Measurements from ENCODE around the gene POU5F2. TPM values are rescaled to one million over a fixed set of nuclear protein-coding genes. Genes with fewer than 3 reads are reported as not detected.
A peak's percentile ranks its signal among the peaks of the same experiment; 100 is the strongest.

POU5F2 gene
- total RNA-seq, 8 experiments from 2014 or later, result 0.21 to 3.2 (median 0.77) TPM

DNA sequence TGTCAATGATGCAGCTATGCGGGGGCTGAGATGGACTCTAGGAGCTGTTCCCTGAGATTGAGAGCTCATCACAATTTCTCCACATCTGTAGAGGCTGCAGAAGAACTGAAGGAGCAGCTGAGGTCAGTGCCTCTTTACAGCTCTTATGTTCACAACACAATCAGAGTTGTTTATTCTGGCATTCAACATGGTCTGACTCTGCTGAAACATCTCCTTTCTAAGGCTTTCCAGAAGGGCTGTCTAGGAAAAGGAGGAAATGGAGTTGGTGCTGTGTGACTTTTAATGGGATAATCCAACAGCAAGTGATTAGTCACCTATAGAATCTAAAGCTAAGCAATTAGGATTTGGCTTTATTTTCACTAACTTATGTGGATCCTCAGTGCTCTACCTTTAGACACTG lies 6.0 kb downstream of the POU5F2 start:
- no peak overlapping the region for H3K4me3 ChIP-seq
- in situ Hi-C loops (cut with MboI; ENCODE audit: low pct_unique_long_range_greater_than_20kb in 2 of 9, low sequenced_read_pairs in 9 of 9, unreplicated experiment in 9 of 9), result no loop called here
- H3K4me1 ChIP-seq (replicated peaks in 1 of 2), result peaks cover 10 to 12% of the 10 kb centered on the region in 2 donors
- peak in 2 of 8 experiments; percentile 40 to 62 for ATAC-seq (replicated peaks in 6 of 8)
- H3K27ac ChIP-seq, result no peak overlapping the region
- 80 to 100% methylated on average over 1 of the region's 1 CpG; no CpG with 5 or more reads in 8 of the 10 experiments for WGBS, 10 experiments

GRCh38 chr5:93731987-93732386 lies 9.4 kb downstream of the POU5F2 start:
- no peak overlapping the region for H3K4me3 ChIP-seq

DNA sequence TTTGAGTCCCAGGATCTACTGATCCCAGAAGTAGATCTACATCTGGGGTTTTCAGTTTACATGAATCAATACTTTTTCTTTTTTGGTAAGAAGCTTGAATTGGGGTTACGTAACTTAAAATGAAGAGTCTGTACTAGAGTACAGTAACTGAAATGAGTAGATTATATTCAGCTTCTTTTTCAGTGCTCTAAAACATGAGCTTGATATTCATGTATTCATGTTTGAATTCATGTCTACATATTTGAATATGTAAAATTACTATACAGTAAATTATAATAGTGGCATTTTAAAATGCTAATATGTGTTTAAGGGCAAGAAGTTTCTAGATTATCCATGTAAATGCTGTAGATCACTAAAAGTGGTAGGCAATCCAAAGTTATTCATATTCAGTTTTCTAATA lies 14.8 kb downstream of the POU5F2 start:
- Histone ChIP-seq H3K4me1 (replicated peaks in 1 of 2) (peaks cover 9 to 42% of the 10 kb centered on the region in 2 donors), H3K4me3 (no peak overlapping the region), H3K27ac (no peak overlapping the region)
- WGBS, 10 experiments, result 60 to 100% (median 80%) methylated on average over 1 of the region's 1 CpG; no CpG with 5 or more reads in 1 of the 10 experiments
- peak in 3 of 8 experiments; percentile 20 to 95 (median 43) for ATAC-seq (replicated peaks in 6 of 8)
- in situ Hi-C loops (cut with MboI; ENCODE audit: low pct_unique_long_range_greater_than_20kb in 2 of 9, low sequenced_read_pairs in 9 of 9, unreplicated experiment in 9 of 9), result no loop called here

More at GRCh38 chr5:93731987-93732386, 9.4 kb downstream of the POU5F2 start:
- peak overlapping the region in 1 of 2 donors; percentile 17 for H3K27ac ChIP-seq
- in situ Hi-C loops (cut with MboI; ENCODE audit: low pct_unique_long_range_greater_than_20kb in 2 of 9, low sequenced_read_pairs in 9 of 9, unreplicated experiment in 9 of 9), result no loop called here
- ATAC-seq (replicated peaks in 6 of 8), result peak in 4 of 8 experiments; percentile 28 to 76 (median 56)
- 49 to 100% (median 83%) methylated on average over 1 to 3 of the region's 3 CpGs; no CpG with 5 or more reads in 3 of the 10 experiments for WGBS, 10 experiments
- H3K4me1 ChIP-seq (replicated peaks in 1 of 2), result peaks cover 10 to 12% of the 10 kb centered on the region in 2 donors

DNA sequence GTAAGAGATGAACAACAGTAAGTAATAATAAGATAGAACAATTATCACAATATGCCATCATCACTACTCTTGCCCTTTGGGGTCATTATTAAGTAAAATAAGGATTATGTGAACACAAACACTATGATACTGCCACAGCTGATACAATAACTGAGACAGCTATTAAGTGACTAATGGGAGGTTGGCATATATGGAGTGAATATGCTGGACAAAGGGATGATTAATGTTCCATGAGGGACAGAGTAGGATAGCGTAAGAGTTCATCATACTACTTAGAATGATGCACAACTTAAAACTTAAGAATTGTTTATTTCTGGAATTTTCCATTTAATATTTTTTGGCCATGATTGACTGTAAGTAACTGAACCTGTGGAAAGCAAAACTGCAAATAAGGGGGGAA lies 16.6 kb downstream of the POU5F2 start:
- 40 to 100% (median 86%) methylated on average over 1 of the region's 1 CpG; no CpG with 5 or more reads in 1 of the 10 experiments for WGBS, 10 experiments
- ATAC-seq (replicated peaks in 6 of 8), result no peak
- in situ Hi-C loops (cut with MboI; ENCODE audit: low pct_unique_long_range_greater_than_20kb in 2 of 9, low sequenced_read_pairs in 9 of 9, unreplicated experiment in 9 of 9), result no loop called here

GRCh38 chr5:93723681-93724080 lies 17.7 kb downstream of the POU5F2 start:
- no peak for ATAC-seq (replicated peaks in 6 of 8)
- no peak overlapping the region for H3K4me3 ChIP-seq
- H3K27ac ChIP-seq, result no peak overlapping the region
- in situ Hi-C loops (cut with MboI; ENCODE audit: low pct_unique_long_range_greater_than_20kb in 2 of 9, low sequenced_read_pairs in 9 of 9, unreplicated experiment in 9 of 9), result no loop called here
- WGBS, 10 experiments, result 10 to 83% (median 66%) methylated on average over 2 to 4 of the region's 4 CpGs
- peaks cover 7 to 52% of the 10 kb centered on the region in 2 donors for H3K4me1 ChIP-seq (replicated peaks in 1 of 2)

More for the DNA sequence above, 16.6 kb downstream of the POU5F2 start:
- H3K4me3 ChIP-seq, result no peak overlapping the region
- H3K4me1 ChIP-seq (replicated peaks in 1 of 2), result peaks cover 7 to 52% of the 10 kb centered on the region in 2 donors
- H3K27ac ChIP-seq, result no peak overlapping the region

- in situ Hi-C loops (cut with MboI; ENCODE audit: low pct_unique_long_range_greater_than_20kb in 2 of 9, low sequenced_read_pairs in 9 of 9, unreplicated experiment in 9 of 9), result no loop called here
- peak in 3 of 8 experiments; percentile 25 to 52 (median 41) for ATAC-seq (replicated peaks in 6 of 8)
- Histone ChIP-seq H3K4me1 (replicated peaks in 1 of 2) (peaks cover 7 to 52% of the 10 kb centered on the region in 2 donors), H3K4me3 (no peak overlapping the region), H3K27ac (no peak overlapping the region)
These were observed 18.4 kb downstream of the POU5F2 start for GRCh38 chr5:93723005-93723404.

DNA sequence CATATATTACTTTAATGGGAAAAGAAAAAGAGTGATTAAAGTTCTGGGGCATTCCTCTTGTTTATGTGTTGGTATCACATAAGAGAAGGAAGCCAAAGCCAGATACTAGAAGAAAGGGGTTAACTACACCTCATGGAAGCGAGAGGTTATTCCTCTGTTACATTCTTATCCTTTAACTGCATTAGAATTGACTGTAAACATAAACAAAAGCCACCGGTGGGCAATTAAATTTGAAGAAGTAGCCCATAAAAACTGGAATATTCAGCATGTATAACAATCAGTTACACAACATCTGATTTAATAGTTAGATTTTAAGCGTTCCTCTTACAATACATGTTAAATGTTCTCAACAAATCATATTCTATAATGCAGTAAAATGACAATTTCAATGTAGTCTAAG lies 18.8 kb downstream of the POU5F2 start:
- Histone ChIP-seq H3K4me1 (replicated peaks in 1 of 2) (peaks cover 7 to 52% of the 10 kb centered on the region in 2 donors), H3K4me3 (no peak overlapping the region), H3K27ac (no peak overlapping the region)
- WGBS, 10 experiments, result 35 to 78% (median 61%) methylated on average over 1 to 3 of the region's 3 CpGs; no CpG with 5 or more reads in 1 of the 10 experiments
- no peak for ATAC-seq (replicated peaks in 6 of 8)
- in situ Hi-C loops (cut with MboI; ENCODE audit: low pct_unique_long_range_greater_than_20kb in 2 of 9, low sequenced_read_pairs in 9 of 9, unreplicated experiment in 9 of 9), result no loop called here

- Histone ChIP-seq H3K27ac (no peak overlapping the region), H3K4me1 (replicated peaks in 1 of 2) (peaks cover 7 to 51% of the 10 kb centered on the region in 2 donors), H3K4me3 (no peak overlapping the region)
- WGBS, 10 experiments, result 8 to 78% (median 43%) methylated on average over 1 of the region's 1 CpG; no CpG with 5 or more reads in 2 of the 10 experiments
- no peak for ATAC-seq (replicated peaks in 6 of 8)
- in situ Hi-C loops (cut with MboI; ENCODE audit: low pct_unique_long_range_greater_than_20kb in 2 of 9, low sequenced_read_pairs in 9 of 9, unreplicated experiment in 9 of 9), result no loop called here
These were observed 19.9 kb downstream of the POU5F2 start for GRCh38 chr5:93721511-93721910.

DNA sequence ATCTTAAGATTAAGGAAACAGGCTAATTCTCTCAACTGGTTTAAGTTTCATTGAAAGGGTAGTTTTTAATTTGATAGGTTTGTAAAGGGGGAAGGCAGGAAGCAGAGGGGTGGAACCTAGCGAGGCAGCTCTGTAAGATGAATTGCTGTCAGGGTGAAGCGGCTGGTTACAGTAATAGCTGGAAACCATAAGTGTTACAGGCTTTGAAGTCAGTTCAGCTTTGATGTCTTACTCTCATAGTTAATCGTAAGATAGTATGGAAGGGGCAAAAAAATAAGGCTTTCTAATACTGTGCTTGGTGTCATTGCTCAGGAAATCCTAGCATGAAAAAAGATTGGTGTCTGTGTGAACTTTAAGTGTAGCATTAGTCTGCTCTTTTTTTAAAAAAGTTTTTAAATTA lies 20.3 kb downstream of the POU5F2 start:
- 27 to 96% (median 89%) methylated on average over 2 to 3 of the region's 3 CpGs; no CpG with 5 or more reads in 2 of the 10 experiments for WGBS, 10 experiments
- no peak overlapping the region for H3K4me3 ChIP-seq
- peak in 5 of 8 experiments; percentile 55 to 81 (median 74) for ATAC-seq (replicated peaks in 6 of 8)
- in situ Hi-C loops (cut with MboI; ENCODE audit: low pct_unique_long_range_greater_than_20kb in 2 of 9, low sequenced_read_pairs in 9 of 9, unreplicated experiment in 9 of 9), result no loop called here
- H3K4me1 ChIP-seq (replicated peaks in 1 of 2), result peaks cover 3 to 47% of the 10 kb centered on the region in 2 donors
- H3K27ac ChIP-seq, result no peak overlapping the region

GRCh38 chr5:93717162-93717561 lies 24.2 kb downstream of the POU5F2 start:
- WGBS, 10 experiments, result 73 to 98% (median 86%) methylated on average over 1 to 4 of the region's 4 CpGs

DNA sequence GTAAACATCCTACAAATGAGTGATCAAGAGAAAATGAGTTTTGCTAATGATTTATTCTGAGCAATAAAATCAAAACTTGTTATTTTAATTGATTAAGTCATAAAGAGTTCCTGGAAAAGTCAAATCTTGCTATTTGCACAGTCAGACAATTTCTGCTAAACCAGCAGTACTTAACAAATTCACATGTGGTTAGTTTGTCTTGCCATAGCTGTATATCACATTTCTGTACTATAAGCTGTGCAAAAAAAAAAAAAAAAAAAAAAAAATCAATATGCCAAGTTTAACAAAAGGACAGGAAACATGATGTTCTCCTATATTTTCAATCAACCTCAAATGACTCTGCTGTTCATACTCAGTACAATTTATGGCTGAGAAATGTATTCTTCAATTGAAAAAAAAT lies 24.9 kb downstream of the POU5F2 start:
- Histone ChIP-seq H3K4me3 (no peak overlapping the region), H3K4me1 (replicated peaks in 1 of 2) (peaks cover 2 to 15% of the 10 kb centered on the region in 2 donors), H3K27ac (no peak overlapping the region)
- ATAC-seq (replicated peaks in 6 of 8), result no peak
- in situ Hi-C loops (cut with MboI; ENCODE audit: low pct_unique_long_range_greater_than_20kb in 2 of 9, low sequenced_read_pairs in 9 of 9, unreplicated experiment in 9 of 9), result no loop called here

More at GRCh38 chr5:93717162-93717561, 24.2 kb downstream of the POU5F2 start:
- peaks cover 2 to 21% of the 10 kb centered on the region in 2 donors for H3K4me1 ChIP-seq (replicated peaks in 1 of 2)
- H3K4me3 ChIP-seq, result no peak overlapping the region
- H3K27ac ChIP-seq, result no peak overlapping the region
- peak in 2 of 8 experiments; percentile 21 to 66 for ATAC-seq (replicated peaks in 6 of 8)
- in situ Hi-C loops (cut with MboI; ENCODE audit: low pct_unique_long_range_greater_than_20kb in 2 of 9, low sequenced_read_pairs in 9 of 9, unreplicated experiment in 9 of 9), result no loop called here

DNA sequence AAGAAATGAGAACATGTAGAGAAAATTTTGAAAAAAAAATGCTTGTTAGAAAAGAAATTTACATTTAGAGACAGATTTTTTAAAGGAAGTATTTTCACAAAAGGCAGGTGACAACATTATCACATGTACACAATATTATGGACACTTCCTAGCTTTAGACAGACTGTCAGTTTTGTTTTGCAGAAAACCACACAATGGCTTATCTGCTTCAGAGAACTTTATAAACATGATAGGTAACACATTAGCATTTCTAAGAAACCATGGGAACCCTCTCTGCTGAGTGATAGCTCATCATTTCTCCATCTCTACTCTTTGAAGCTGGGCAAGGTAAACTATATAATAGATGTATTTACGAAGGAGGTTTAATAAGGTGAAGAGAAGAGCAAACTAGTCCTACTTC lies 25.6 kb downstream of the POU5F2 start:
- no peak for ATAC-seq (replicated peaks in 6 of 8)

DNA sequence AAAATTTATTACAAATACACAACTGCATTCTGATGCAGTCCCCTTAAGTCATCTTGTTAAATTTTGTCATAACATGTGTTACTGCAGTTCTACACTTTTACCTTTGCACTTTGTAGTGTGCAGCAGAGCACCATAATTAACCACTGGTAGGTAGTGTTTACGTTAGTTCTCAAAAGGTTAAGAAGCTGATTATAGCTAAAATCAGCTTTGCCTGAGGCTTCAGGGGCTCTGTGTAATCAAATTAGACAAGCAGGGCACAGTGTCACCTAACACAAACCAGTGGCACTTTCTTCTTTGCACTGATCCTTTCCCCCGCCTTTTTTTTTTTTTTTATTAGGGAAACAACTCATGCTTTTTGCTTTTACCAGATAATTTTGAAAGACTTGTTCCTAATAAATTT lies 26.1 kb downstream of the POU5F2 start:
- ATAC-seq (replicated peaks in 6 of 8), result no peak
- Histone ChIP-seq H3K27ac (no peak overlapping the region), H3K4me1 (replicated peaks in 1 of 2) (peaks cover 2 to 8% of the 10 kb centered on the region in 2 donors), H3K4me3 (no peak overlapping the region)
- 75 to 100% (median 93%) methylated on average over 1 to 2 of the region's 2 CpGs; no CpG with 5 or more reads in 3 of the 10 experiments for WGBS, 10 experiments
- in situ Hi-C loops (cut with MboI; ENCODE audit: low pct_unique_long_range_greater_than_20kb in 2 of 9, low sequenced_read_pairs in 9 of 9, unreplicated experiment in 9 of 9), result no loop called here

More for the DNA sequence above, 25.6 kb downstream of the POU5F2 start:
- Histone ChIP-seq H3K27ac (no peak overlapping the region), H3K4me3 (no peak overlapping the region), H3K4me1 (replicated peaks in 1 of 2) (peaks cover 2 to 8% of the 10 kb centered on the region in 2 donors)
- WGBS, 10 experiments, result 13 to 100% (median 43%) methylated on average over 1 of the region's 1 CpG; no CpG with 5 or more reads in 1 of the 10 experiments
- in situ Hi-C loops (cut with MboI; ENCODE audit: low pct_unique_long_range_greater_than_20kb in 2 of 9, low sequenced_read_pairs in 9 of 9, unreplicated experiment in 9 of 9), result no loop called here

- Histone ChIP-seq H3K4me3 (no peak overlapping the region), H3K4me1 (replicated peaks in 1 of 2) (no peaks in the 10 kb centered on the region), H3K27ac (no peak overlapping the region)
- no peak for ATAC-seq (replicated peaks in 6 of 8)
- WGBS, 10 experiments, result 82 to 100% (median 100%) methylated on average over 1 to 6 of the region's 6 CpGs; no CpG with 5 or more reads in 4 of the 10 experiments
- in situ Hi-C loops (cut with MboI; ENCODE audit: low pct_unique_long_range_greater_than_20kb in 2 of 9, low sequenced_read_pairs in 9 of 9, unreplicated experiment in 9 of 9), result no loop called here
These were observed 33.0 kb downstream of the POU5F2 start for GRCh38 chr5:93708442-93708841.
